SK-N-SH treated with all-trans-retinoic acid at 6 μM for 48 hours (cell line): ENCODE measurements around the gene SCGB1C1.
"Not testable (repeated sequence)": the region's sequence is repeated elsewhere in the genome, so short reads cannot be mapped to it uniquely, and the experiment has no call there.

Experiments used
- ARNTL ChIP-seq: fragments of 450-650 bp; formaldehyde crosslinking; IDR thresholded peaks from 2 replicates; pipeline ENCODE4 v1.5.0; 2020; ENCODE audit warnings: low read depth, mild to moderate bottlenecking, moderate library complexity, borderline replicate concordance
- CREB5 ChIP-seq: fragments of 250-450 bp; sonication (Bioruptor Pico); IDR thresholded peaks from 2 replicates; pipeline ENCODE4 v1.5.1; 2020; ENCODE audit warnings: low read depth, mild to moderate bottlenecking, moderate library complexity
- CSDC2 ChIP-seq: fragments of 250-450 bp; sonication (Bioruptor Pico); IDR thresholded peaks from 2 replicates; pipeline ENCODE4 v1.5.0; 2020; ENCODE audit warnings: mild to moderate bottlenecking, moderate library complexity
- OSR1 ChIP-seq: fragments of 250-450 bp; sonication (Bioruptor Pico); IDR thresholded peaks from 2 replicates; pipeline ENCODE4 v1.8.0; 2022; ENCODE audit warnings: moderate library complexity, mild to moderate bottlenecking, inconsistent platforms
- PATZ1 ChIP-seq: fragments of 250-450 bp; sonication (Bioruptor Pico); IDR thresholded peaks from 2 replicates; pipeline ENCODE4 v1.8.0; 2020; ENCODE audit warnings: mild to moderate bottlenecking, moderate library complexity, borderline replicate concordance
- PPARA ChIP-seq: fragments of 250-450 bp; sonication (Bioruptor Pico); IDR thresholded peaks from 2 replicates; pipeline ENCODE4 v1.5.0; 2020; ENCODE audit warnings: mild to moderate bottlenecking, borderline replicate concordance
- RARB ChIP-seq: fragments of 250-450 bp; sonication (Bioruptor Pico); IDR thresholded peaks from 2 replicates; pipeline ENCODE4 v1.8.0; 2021; ENCODE audit warnings: mild to moderate bottlenecking, moderate library complexity
- TCF4 ChIP-seq: fragments of 250-450 bp; sonication (Bioruptor Pico); IDR thresholded peaks from 2 replicates; pipeline ENCODE4 v1.8.0; 2021; ENCODE audit warnings: mild to moderate bottlenecking, moderate library complexity, borderline replicate concordance
- ZFP3 ChIP-seq: fragments of 250-450 bp; sonication (Bioruptor Pico); IDR thresholded peaks from 2 replicates; pipeline ENCODE4 v1.5.0; 2020; ENCODE audit warnings: mild to moderate bottlenecking, moderate library complexity

- TF ChIP-seq RARB (CRISPR knock-in tag); PATZ1 (CRISPR knock-in tag); ZFP3 (CRISPR knock-in tag); TCF4 (CRISPR knock-in tag); CREB5 (CRISPR knock-in tag); PPARA; OSR1; CSDC2 (CRISPR knock-in tag); ARNTL (CRISPR knock-in tag): not testable (repeated sequence)
Observed at GRCh38 chr11:193481-193880, 603 bp downstream of the SCGB1C1 start.
